ENCODE measurements around the gene GRB2.
"Not testable (repeated sequence)": the region's sequence is repeated elsewhere in the genome, so short reads cannot be mapped to it uniquely, and the experiment has no call there.

The GRB2 gene

DNA sequence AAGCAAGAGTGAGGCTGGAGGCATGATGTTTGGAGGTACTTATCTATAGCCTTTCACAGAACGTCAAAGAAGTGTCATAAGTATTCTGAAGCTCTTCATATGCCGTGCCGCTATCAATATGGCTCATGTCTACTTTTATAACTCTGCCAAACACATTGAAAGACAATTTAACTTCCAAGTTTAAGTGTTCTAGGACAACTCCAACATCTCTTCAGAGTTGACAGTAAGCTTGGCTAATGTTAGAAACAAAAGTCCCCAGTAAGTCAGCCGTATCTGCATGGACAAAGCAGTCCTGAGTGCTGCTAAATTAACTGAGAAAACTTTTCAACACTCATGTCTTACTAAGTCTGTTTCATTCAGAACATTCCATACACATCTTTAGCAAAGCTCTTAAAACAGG lies 32.2 kb downstream of the GRB2 start:
- no peak overlapping the region for H3K4me3 ChIP-seq (ENCODE audit: low read depth, low read length)
- in situ Hi-C loops (cut with HindIII; ENCODE audit: low sequenced_read_pairs): no loop called here
- no peak for DNase-seq (ENCODE audit: low read depth)
- TF ChIP-seq, protein P1, sequence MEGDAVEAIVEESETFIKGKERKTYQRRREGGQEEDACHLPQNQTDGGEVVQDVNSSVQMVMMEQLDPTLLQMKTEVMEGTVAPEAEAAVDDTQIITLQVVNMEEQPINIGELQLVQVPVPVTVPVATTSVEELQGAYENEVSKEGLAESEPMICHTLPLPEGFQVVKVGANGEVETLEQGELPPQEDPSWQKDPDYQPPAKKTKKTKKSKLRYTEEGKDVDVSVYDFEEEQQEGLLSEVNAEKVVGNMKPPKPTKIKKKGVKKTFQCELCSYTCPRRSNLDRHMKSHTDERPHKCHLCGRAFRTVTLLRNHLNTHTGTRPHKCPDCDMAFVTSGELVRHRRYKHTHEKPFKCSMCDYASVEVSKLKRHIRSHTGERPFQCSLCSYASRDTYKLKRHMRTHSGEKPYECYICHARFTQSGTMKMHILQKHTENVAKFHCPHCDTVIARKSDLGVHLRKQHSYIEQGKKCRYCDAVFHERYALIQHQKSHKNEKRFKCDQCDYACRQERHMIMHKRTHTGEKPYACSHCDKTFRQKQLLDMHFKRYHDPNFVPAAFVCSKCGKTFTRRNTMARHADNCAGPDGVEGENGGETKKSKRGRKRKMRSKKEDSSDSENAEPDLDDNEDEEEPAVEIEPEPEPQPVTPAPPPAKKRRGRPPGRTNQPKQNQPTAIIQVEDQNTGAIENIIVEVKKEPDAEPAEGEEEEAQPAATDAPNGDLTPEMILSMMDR (IDR thresholded peaks at IDR 0.05; ENCODE audit: low read depth, low read length, missing control alignments): no peak

DNA sequence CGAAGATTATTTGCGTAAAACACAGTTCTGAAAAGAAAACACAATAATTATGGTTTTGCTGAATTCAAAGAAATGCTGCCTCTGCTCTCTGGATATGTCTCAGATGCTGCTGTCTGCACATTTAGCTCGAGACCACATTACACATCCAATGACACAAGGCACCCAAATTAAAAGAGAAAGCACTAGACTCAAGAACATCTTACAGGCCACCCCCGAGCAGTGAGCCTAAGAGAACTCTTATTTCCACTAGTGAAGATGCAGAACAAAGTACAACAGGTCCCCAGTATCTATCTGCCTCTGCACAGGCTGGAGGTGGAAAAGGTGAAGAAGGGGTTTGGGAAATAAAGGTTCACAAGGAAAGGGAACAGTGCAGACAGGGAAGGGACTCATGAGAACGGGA lies 33.5 kb downstream of the GRB2 start:
- TF ChIP-seq, protein P1 (IDR thresholded peaks at IDR 0.05; ENCODE audit: low read depth, low read length, missing control alignments): no peak
- DNase-seq (ENCODE audit: low read depth): no peak
- in situ Hi-C loops (cut with HindIII; ENCODE audit: low sequenced_read_pairs): no loop called here
- H3K4me3 ChIP-seq (ENCODE audit: low read depth, low read length): no peak overlapping the region

DNA sequence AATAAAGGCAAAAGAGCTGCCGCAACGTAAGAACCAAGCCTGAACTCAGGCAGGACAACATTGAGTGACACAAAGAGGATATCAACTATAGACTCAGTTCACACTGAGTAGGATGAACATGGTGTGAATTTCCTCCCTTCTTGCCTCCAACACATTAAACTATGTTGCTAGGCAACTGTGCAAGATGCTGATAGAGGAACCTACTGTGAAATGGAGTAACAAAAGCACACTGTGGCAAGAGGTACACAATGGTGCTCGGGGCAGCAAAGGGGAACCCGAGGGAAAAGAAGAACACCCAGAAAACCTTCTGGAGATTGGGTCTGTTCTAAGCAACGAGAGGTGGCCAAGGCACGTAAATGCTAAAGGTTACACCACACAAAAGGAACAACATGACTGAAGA lies 34.1 kb downstream of the GRB2 start:
- in situ Hi-C loops (cut with HindIII; ENCODE audit: low sequenced_read_pairs): no loop called here
- DNase-seq (ENCODE audit: low read depth): no peak
- H3K4me3 ChIP-seq (ENCODE audit: low read depth, low read length): no peak overlapping the region
- TF ChIP-seq, protein P1 (IDR thresholded peaks at IDR 0.05; ENCODE audit: low read depth, low read length, missing control alignments): no peak

DNA sequence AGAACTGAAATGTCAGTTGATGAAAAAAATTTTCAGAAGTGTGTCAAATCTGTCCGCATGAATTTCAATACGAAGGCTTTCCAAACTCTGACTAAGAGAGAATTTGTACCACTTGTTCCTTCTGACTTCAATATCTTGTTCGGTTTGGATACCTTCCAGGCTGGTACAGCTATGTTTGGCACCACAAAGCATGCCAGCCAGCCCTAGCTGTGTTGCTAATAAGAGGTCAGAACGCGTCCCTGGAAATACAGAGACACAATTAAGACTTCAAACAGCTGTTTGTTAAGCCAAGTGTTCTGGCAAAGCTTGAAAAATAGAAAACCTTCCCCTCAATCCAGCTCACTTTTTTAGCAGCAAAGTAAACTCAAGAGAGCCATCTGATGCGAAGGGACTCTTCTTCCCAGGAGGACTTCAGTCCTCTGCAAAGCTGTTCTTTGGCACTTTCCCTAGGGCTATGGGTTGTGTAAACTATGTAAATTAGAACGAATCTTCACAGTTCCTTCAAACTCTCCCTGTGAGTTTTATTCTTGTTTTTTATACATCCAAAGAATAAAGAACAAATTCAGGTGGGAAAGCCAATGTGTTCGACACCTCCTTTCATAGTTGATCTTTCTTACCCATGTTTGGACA lies 35.1 kb downstream of the GRB2 start:
- H3K4me3 ChIP-seq (ENCODE audit: low read depth, low read length): no peak overlapping the region
- in situ Hi-C loops (cut with HindIII; ENCODE audit: low sequenced_read_pairs): no loop called here
- TF ChIP-seq, protein P1 (IDR thresholded peaks at IDR 0.05; ENCODE audit: low read depth, low read length, missing control alignments): no peak
- no peak for DNase-seq (ENCODE audit: low read depth)

DNA sequence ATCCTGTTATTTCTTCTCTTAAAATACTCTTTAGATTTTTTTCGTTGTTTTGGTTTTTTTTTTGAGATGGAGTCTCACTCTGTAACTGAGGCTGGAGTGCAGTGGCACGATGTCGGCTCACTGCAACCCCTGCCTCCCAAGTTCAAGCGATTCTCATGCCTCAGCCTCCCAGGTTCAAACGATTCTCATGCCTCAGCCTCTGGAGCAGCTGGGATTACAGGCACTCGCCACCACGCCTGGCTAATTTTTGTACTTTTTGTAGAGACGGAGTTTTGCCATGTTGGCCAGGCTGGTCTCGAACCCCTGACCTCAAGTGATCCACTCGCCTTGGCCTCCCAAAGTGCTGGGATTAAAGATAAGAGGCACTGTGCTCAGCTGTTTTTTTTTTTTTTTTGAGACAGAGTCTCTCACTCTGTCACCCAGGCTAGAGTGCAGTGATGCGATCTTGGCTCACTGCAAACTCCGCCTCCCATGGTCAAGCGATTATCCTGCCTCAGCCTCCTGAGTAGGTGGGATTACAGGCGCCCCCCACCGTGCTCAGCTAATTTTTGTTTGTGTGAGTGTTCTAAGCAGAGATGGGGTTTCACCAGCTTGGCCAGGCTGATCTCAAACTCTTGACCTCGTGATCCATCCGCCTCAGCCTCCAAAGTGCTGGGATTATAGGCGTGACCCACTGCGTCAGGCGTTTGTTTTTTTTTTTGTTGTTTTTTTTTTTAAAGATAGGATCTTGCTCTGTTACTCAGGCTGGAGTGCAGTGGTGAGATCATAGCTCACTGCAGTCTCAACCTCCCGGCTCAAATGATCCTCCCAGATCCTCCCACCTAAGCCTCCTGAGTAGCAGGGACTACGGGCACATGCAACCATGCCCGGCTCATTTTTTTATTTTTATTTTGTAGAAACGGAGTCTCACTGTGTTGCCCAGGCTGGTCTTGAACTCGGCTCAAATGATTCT lies 37.4 kb downstream of the GRB2 start:
- H3K4me3 ChIP-seq (ENCODE audit: low read depth, low read length); DNase-seq (ENCODE audit: low read depth); in situ Hi-C loops (cut with HindIII; ENCODE audit: low sequenced_read_pairs): not testable (repeated sequence)

DNA sequence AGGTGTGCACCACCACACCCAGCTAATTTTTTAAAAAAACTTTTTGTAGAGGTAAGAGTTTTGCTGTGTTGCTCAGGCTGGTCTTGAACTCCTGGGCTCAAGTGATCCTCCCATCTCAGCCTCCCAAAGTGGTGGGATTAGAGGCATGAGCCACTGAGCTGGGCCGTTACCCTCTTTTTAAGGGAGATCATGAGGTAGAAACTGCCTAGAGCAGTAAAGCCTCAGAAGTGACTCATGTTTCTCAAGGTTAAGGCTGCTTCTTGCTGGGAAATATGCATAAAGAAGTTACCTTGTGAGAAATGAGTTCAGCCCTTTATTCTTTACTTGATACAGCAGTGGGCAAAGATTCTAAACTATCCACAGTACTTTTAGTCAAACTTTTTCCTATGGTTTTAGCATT lies 38.2 kb downstream of the GRB2 start:
- in situ Hi-C loops (cut with HindIII; ENCODE audit: low sequenced_read_pairs): no loop called here
- no peak overlapping the region for H3K4me3 ChIP-seq (ENCODE audit: low read depth, low read length)
- TF ChIP-seq, protein P1 (IDR thresholded peaks at IDR 0.05; ENCODE audit: low read depth, low read length, missing control alignments): no peak
- DNase-seq (ENCODE audit: low read depth): no peak

DNA sequence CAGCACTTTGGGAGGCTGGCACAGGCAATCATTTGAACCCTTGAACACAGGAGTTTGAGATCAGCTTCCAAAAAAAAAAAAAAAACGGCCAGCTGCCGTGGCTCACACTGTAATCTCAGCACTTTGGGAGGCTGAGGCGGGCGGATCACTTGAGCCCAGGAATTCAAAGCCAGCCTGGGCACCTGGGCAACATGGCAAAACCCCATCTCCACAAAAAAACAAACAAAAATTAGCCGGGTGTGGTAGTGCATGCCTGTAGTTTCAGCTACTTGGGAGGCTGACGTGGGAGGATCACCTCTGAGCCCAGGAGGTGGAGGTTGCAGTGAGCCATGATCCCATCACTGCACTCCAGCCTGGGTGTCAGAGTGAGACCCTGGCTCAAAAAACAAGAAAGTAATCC lies 39.0 kb downstream of the GRB2 start:
- TF ChIP-seq, protein P1 (IDR thresholded peaks at IDR 0.05; ENCODE audit: low read depth, low read length, missing control alignments): no peak
- DNase-seq (ENCODE audit: low read depth): no peak
- H3K4me3 ChIP-seq (ENCODE audit: low read depth, low read length): no peak overlapping the region
- in situ Hi-C loops (cut with HindIII; ENCODE audit: low sequenced_read_pairs): no loop called here
